Measurements from ENCODE around the gene ARMC10. TPM values are rescaled to one million over a fixed set of nuclear protein-coding genes. Genes with fewer than 3 reads are reported as not detected.

The ARMC10 gene
- total RNA-seq, 4 donors from 2014 or later, result 25.7 to 44.7 (median 34.0) TPM

DNA sequence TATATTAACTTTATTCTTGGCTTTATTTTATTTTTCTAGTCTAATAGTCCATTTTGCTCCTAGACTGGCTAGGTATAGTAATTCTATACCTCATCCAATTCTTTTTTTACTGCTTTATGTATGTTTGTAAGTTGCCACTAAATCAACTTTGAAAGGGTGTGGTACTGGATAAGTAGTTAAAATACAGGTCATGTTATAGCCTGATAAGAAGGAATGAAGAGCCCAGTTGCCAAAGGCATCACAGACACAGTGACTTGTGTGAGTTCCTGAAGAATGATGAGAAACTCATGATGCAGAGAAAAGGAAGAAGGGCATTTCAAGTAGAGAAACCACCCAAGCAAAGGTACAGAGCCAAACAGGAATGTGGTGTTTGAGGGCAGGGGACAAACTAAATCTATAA lies 46.7 kb downstream of the ARMC10 start:
- H3K27ac ChIP-seq, result no peak overlapping the region
- ATAC-seq, result no peak
- TF ChIP-seq EP300 (IDR thresholded peaks at IDR 0.05) (no peak), POLR2A (IDR thresholded peaks at IDR 0.05) (no peak), POLR2AphosphoS5 (IDR thresholded peaks at IDR 0.05) (no peak)
- TF ChIP-seq, protein P1, sequence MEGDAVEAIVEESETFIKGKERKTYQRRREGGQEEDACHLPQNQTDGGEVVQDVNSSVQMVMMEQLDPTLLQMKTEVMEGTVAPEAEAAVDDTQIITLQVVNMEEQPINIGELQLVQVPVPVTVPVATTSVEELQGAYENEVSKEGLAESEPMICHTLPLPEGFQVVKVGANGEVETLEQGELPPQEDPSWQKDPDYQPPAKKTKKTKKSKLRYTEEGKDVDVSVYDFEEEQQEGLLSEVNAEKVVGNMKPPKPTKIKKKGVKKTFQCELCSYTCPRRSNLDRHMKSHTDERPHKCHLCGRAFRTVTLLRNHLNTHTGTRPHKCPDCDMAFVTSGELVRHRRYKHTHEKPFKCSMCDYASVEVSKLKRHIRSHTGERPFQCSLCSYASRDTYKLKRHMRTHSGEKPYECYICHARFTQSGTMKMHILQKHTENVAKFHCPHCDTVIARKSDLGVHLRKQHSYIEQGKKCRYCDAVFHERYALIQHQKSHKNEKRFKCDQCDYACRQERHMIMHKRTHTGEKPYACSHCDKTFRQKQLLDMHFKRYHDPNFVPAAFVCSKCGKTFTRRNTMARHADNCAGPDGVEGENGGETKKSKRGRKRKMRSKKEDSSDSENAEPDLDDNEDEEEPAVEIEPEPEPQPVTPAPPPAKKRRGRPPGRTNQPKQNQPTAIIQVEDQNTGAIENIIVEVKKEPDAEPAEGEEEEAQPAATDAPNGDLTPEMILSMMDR (IDR thresholded peaks at IDR 0.05), result no peak
- peaks cover 0 to 9% (median 0%) of the 10 kb centered on the region in 3 donors for H3K4me1 ChIP-seq
- H3K36me3 ChIP-seq, result peaks cover 0 to 47% of the 10 kb centered on the region in 2 donors
- H3K27me3 ChIP-seq, result no peaks in the 10 kb centered on the region
- no peak overlapping the region for H3K4me3 ChIP-seq
- H3K9me3 ChIP-seq, result no peaks in the 10 kb centered on the region

DNA sequence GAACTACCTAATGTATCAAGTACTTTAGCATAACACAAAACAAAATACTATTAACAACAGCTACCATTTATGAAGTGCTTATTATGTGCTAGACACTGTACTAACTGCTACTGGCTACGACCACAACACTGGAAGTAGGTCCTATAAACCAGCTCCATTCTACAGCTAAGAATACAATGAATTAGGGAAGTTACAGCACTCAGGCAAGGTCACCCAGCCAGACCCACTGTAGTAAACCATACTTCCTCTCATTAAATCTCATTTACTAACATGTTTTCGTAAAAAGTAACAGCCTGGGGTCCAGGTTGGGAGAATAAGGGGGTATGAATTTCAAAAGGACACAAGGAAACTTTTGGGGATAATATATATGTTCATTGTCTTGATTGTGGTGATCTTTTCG lies 48.6 kb downstream of the ARMC10 start:
- Histone ChIP-seq H3K4me3 (no peak overlapping the region), H3K36me3 (peaks cover 0 to 61% of the 10 kb centered on the region in 2 donors), H3K27me3 (no peaks in the 10 kb centered on the region), H3K27ac (no peak overlapping the region), H3K9me3 (no peaks in the 10 kb centered on the region), H3K4me1 (peaks cover 0 to 9% (median 0%) of the 10 kb centered on the region in 3 donors)
- TF ChIP-seq POLR2A (IDR thresholded peaks at IDR 0.05) (no peak), EP300 (IDR thresholded peaks at IDR 0.05) (no peak), POLR2AphosphoS5 (IDR thresholded peaks at IDR 0.05) (no peak)
- TF ChIP-seq, protein P1 (IDR thresholded peaks at IDR 0.05), result no peak
- no peak for ATAC-seq
- 62 to 67% methylated on average over 3 of the region's 3 CpGs for WGBS, 2 donors (ENCODE audit: low coverage in 1 of 2)

DNA sequence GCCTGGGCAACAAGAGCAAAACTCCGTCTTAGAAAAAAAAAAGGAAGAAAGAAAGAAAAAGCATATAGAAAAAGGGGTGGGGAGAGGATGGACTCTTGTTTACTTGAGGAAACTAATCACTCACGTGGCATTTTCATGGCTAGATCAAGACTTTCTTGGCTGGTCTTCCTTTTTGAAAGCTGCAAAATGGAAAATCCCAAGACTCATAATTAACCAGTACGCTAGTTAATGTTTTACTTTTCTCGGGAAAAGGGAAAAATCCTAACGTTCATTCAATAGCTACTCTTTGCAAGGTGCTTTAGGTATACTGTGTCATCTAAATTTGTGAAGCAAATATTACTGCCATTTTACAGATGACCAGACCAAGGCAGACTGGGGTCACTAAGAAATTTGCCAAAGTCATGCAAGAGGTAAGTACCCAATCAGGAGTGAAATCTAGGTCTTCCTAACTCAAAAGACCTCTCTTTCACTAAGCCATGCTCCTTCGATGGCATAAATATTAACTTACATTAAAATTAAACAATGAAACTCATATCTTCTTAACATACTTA lies 49.6 kb downstream of the ARMC10 start:
- 81 to 83% methylated on average over 6 of the region's 6 CpGs for WGBS, 2 donors (ENCODE audit: low coverage in 1 of 2)
- no peak overlapping the region for H3K4me3 ChIP-seq
- no peak for ATAC-seq
- H3K27ac ChIP-seq, result no peak overlapping the region
- H3K9me3 ChIP-seq, result no peaks in the 10 kb centered on the region
- TF ChIP-seq, protein P1 (IDR thresholded peaks at IDR 0.05), result no peak
- no peak for TF ChIP-seq EP300 (IDR thresholded peaks at IDR 0.05)
- TF ChIP-seq POLR2A (IDR thresholded peaks at IDR 0.05), result no peak
- TF ChIP-seq POLR2AphosphoS5 (IDR thresholded peaks at IDR 0.05), result no peak
- peaks cover 0 to 11% (median 0%) of the 10 kb centered on the region in 3 donors for H3K4me1 ChIP-seq
- no peaks in the 10 kb centered on the region for H3K27me3 ChIP-seq
- peaks cover 0 to 60% of the 10 kb centered on the region in 2 donors for H3K36me3 ChIP-seq

DNA sequence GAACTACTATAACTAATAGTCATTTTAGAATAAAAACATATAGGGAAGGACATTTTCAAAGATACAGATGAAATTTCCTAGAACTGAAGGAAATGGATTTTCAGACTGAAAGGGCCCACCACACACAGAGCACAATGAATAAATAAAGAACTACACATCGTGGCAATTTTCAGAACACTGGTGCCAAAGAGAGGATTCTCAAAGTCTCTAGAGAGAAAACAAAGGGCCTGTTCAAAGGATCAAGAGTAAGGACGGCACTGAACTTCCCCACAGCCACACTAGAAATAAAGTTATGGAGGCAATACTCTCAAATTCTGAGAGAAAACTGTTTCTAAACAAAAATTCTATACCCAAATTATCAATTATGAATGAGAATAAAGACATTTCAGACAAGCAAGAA lies 52.1 kb downstream of the ARMC10 start:
- peaks cover 0 to 45% of the 10 kb centered on the region in 2 donors for H3K36me3 ChIP-seq
- H3K27me3 ChIP-seq, result no peaks in the 10 kb centered on the region
- TF ChIP-seq, protein P1 (IDR thresholded peaks at IDR 0.05), result no peak
- TF ChIP-seq POLR2A (IDR thresholded peaks at IDR 0.05), result no peak
- no peak overlapping the region for H3K27ac ChIP-seq
- no peak overlapping the region for H3K4me3 ChIP-seq
- peaks cover 0 to 13% (median 0%) of the 10 kb centered on the region in 3 donors for H3K4me1 ChIP-seq
- no peaks in the 10 kb centered on the region for H3K9me3 ChIP-seq
- 67 to 86% methylated on average over 1 to 2 of the region's 2 CpGs for WGBS, 2 donors (ENCODE audit: low coverage in 1 of 2)
- no peak for ATAC-seq

DNA sequence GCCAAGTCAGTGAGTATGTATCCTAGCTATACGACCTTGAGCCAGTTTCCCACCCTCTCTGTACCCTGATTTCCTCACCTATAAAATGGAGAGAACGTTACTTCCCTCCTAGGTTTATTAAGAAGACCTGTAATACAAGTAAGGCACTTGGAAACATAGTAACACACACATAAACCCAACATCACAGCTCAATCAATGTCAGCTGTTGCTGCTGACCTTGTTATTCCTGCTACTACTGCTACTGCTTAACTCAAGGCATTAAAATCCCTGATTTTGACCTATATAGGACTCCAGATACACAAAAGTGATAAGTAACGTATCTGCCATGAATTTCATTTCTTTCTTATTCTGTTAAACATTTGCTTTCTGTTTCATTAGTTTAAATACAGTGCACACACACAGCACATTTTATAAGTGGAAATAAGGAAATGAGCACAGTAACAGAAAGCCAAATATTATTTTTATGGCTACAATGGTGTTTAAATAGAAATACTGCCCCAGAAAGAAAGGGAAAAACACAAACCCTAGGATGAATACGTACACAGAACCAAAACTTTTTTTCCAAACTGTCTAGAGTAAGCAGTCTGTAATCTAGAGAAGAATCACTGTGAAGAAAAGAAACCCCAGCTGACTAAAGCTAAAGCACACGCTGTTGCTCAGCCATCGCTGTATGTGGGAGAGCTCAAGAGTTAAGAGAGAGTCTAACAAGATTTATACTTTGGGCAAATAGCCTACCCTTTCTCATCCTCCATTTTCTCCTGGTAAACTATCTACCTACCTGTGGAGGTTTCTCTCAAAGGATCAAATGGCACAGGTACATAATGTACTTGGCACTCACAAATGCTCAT lies 55.0 kb downstream of the ARMC10 start:
- H3K36me3 ChIP-seq, result peaks cover 0 to 26% of the 10 kb centered on the region in 2 donors
- 51 to 56% methylated on average over 5 to 6 of the region's 6 CpGs for WGBS, 2 donors (ENCODE audit: low coverage in 1 of 2)
- no peak overlapping the region for H3K27ac ChIP-seq
- H3K27me3 ChIP-seq, result no peaks in the 10 kb centered on the region
- H3K4me1 ChIP-seq, result peaks cover 0 to 18% (median 0%) of the 10 kb centered on the region in 3 donors
- no peak for ATAC-seq
- no peaks in the 10 kb centered on the region for H3K9me3 ChIP-seq
- H3K4me3 ChIP-seq, result no peak overlapping the region
- TF ChIP-seq, protein P1 (IDR thresholded peaks at IDR 0.05), result no peak
- no peak for TF ChIP-seq EP300 (IDR thresholded peaks at IDR 0.05)
- no peak for TF ChIP-seq POLR2A (IDR thresholded peaks at IDR 0.05)
- TF ChIP-seq POLR2AphosphoS5 (IDR thresholded peaks at IDR 0.05), result no peak

Data from gastroesophageal sphincter (tissue), 4 donors.